ENCODE results near the gene KIAA1671. TPM values are rescaled to one million over a fixed set of nuclear protein-coding genes. Genes with fewer than 3 reads are reported as not detected.

KIAA1671 gene
- polyA plus RNA-seq, 1 of the 3 experiments (the other 2 are of a cell fraction): 7.4 TPM

- no peaks in the 10 kb centered on the region for H3F3A ChIP-seq (replicated peaks; ENCODE audit: insufficient read depth)
- peaks cover 22% of the 10 kb centered on the region for H4K20me1 ChIP-seq (ENCODE audit: insufficient read depth)
- H3K27ac ChIP-seq (ENCODE audit: low read depth in 2 of 2, low read length in 1 of 2): peak overlapping the region; percentile 30 to 74
- no peaks in the 10 kb centered on the region for H3K9me2 ChIP-seq
- H3K36me3 ChIP-seq (replicated peaks in 1 of 2; ENCODE audit: control insufficient read depth in 1 of 2, insufficient read depth in 2 of 2, low read length in 1 of 2): no peaks in the 10 kb centered on the region
- H3K79me2 ChIP-seq (ENCODE audit: insufficient read depth): no peaks in the 10 kb centered on the region
- H3K9ac ChIP-seq: peak overlapping the region; percentile 49; the same call in 1 of the 2 replicates
- H3K4me3 ChIP-seq (ENCODE audit: low read depth in 2 of 2, low read length in 1 of 2): peak overlapping the region; percentile 52 to 65
- ChIA-PET CTCF (interaction anchor here (0.7 to 3.4 kb wide), 35 partner anchors 10 to 662 kb away, joined by 3 to 26 read pairs (median 4); no protein-coding TSS in a partner anchor), POLR2A (interaction anchor here (0.6 kb wide), 1 partner anchor 53 kb away, joined by 3 read pairs; no protein-coding TSS in a partner anchor)
- WGBS (ENCODE audit: low lambda C conversion rate): 1% methylated on average over 25 of the region's 36 CpGs
- peak overlapping the region; percentile 16; the same call in 1 of the 2 replicates for H2AFZ ChIP-seq (ENCODE audit: low read depth)
- peak; percentile 86 for DNase-seq
- H3K9me3 ChIP-seq: no peaks in the 10 kb centered on the region
- peak overlapping the region; percentile 94 for H3K4me2 ChIP-seq
- H3K27me3 ChIP-seq (ENCODE audit: insufficient read depth): no peaks in the 10 kb centered on the region
- H3K4me1 ChIP-seq (ENCODE audit: control insufficient read depth in 1 of 2, insufficient read depth in 2 of 2, low read depth in 1 of 2, low read length in 1 of 2): peaks cover 0 to 14% of the 10 kb centered on the region in 2 experiments; a peak in 1 of 4 replicates
- TF ChIP-seq MXI1 (IDR thresholded peaks at IDR 0.05; ENCODE audit: low read depth, low read length) (peak; percentile 84), EP300 (IDR thresholded peaks at IDR 0.05; ENCODE audit: borderline replicate concordance in 1 of 2, low read depth in 1 of 2, low read length in 1 of 2) (no peak), RXRA (IDR thresholded peaks at IDR 0.05; ENCODE audit: borderline replicate concordance, low read depth) (no peak), TCF12 (IDR thresholded peaks at IDR 0.05) (no peak), RFX5 (IDR thresholded peaks at IDR 0.05; ENCODE audit: low read length) (0 out of 2 replicates have a peak, but pooled peaks have one; percentile 36), FOXM1 (IDR thresholded peaks at IDR 0.05; ENCODE audit: low read depth) (no peak), ELF1 (IDR thresholded peaks at IDR 0.05) (no peak), NRF1 (IDR thresholded peaks at IDR 0.05; ENCODE audit: low read depth, low read length) (no peak), SIN3A (IDR thresholded peaks at IDR 0.05; ENCODE audit: borderline replicate concordance, low read depth, low read length) (peak; percentile 50; the same call in 1 of the 2 replicates), GATA2 (CRISPR knock-in tag; IDR thresholded peaks at IDR 0.05) (no peak), RAD21 (IDR thresholded peaks at IDR 0.05; ENCODE audit: low read length) (peak; percentile 66), RCOR1 (IDR thresholded peaks at IDR 0.05; ENCODE audit: low read length) (no peak; the same call in 1 of the 2 replicates), GABPA (IDR thresholded peaks at IDR 0.05; ENCODE audit: low read depth) (no peak), FOXJ3 (CRISPR knock-in tag; IDR thresholded peaks at IDR 0.05) (no peak), JUND (IDR thresholded peaks at IDR 0.05) (no peak), MEF2A (IDR thresholded peaks at IDR 0.05; ENCODE audit: borderline replicate concordance, low read depth) (no peak), EZH2phosphoT487 (IDR thresholded peaks at IDR 0.05; ENCODE audit: borderline replicate concordance, low read depth) (no peak), NFIC (IDR thresholded peaks at IDR 0.05; ENCODE audit: borderline replicate concordance) (no peak), SMC3 (IDR thresholded peaks at IDR 0.05; ENCODE audit: low read depth, low read length) (peak; percentile 66), USF1 (IDR thresholded peaks at IDR 0.05; ENCODE audit: borderline replicate concordance, low read depth) (no peak; the same call in 1 of the 2 replicates), YY1 (IDR thresholded peaks at IDR 0.05; ENCODE audit: low read depth) (no peak), FOSL2 (IDR thresholded peaks at IDR 0.05; ENCODE audit: borderline replicate concordance, low read depth) (no peak), TAF1 (IDR thresholded peaks at IDR 0.05; ENCODE audit: borderline replicate concordance, low read depth, low read length) (no peak)
- TF ChIP-seq, protein P1, sequence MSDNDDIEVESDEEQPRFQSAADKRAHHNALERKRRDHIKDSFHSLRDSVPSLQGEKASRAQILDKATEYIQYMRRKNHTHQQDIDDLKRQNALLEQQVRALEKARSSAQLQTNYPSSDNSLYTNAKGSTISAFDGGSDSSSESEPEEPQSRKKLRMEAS (IDR thresholded peaks at IDR 0.05; ENCODE audit: low read depth): peak; percentile 67
- TF ChIP-seq, protein P2, sequence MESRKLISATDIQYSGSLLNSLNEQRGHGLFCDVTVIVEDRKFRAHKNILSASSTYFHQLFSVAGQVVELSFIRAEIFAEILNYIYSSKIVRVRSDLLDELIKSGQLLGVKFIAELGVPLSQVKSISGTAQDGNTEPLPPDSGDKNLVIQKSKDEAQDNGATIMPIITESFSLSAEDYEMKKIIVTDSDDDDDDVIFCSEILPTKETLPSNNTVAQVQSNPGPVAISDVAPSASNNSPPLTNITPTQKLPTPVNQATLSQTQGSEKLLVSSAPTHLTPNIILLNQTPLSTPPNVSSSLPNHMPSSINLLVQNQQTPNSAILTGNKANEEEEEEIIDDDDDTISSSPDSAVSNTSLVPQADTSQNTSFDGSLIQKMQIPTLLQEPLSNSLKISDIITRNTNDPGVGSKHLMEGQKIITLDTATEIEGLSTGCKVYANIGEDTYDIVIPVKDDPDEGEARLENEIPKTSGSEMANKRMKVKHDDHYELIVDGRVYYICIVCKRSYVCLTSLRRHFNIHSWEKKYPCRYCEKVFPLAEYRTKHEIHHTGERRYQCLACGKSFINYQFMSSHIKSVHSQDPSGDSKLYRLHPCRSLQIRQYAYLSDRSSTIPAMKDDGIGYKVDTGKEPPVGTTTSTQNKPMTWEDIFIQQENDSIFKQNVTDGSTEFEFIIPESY (IDR thresholded peaks at IDR 0.05; ENCODE audit: borderline replicate concordance, low read depth): no peak
- TF ChIP-seq, protein P3, sequence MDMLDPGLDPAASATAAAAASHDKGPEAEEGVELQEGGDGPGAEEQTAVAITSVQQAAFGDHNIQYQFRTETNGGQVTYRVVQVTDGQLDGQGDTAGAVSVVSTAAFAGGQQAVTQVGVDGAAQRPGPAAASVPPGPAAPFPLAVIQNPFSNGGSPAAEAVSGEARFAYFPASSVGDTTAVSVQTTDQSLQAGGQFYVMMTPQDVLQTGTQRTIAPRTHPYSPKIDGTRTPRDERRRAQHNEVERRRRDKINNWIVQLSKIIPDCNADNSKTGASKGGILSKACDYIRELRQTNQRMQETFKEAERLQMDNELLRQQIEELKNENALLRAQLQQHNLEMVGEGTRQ (IDR thresholded peaks at IDR 0.05; ENCODE audit: borderline replicate concordance, low read depth, low read length): no peak
- TF ChIP-seq, protein P4, sequence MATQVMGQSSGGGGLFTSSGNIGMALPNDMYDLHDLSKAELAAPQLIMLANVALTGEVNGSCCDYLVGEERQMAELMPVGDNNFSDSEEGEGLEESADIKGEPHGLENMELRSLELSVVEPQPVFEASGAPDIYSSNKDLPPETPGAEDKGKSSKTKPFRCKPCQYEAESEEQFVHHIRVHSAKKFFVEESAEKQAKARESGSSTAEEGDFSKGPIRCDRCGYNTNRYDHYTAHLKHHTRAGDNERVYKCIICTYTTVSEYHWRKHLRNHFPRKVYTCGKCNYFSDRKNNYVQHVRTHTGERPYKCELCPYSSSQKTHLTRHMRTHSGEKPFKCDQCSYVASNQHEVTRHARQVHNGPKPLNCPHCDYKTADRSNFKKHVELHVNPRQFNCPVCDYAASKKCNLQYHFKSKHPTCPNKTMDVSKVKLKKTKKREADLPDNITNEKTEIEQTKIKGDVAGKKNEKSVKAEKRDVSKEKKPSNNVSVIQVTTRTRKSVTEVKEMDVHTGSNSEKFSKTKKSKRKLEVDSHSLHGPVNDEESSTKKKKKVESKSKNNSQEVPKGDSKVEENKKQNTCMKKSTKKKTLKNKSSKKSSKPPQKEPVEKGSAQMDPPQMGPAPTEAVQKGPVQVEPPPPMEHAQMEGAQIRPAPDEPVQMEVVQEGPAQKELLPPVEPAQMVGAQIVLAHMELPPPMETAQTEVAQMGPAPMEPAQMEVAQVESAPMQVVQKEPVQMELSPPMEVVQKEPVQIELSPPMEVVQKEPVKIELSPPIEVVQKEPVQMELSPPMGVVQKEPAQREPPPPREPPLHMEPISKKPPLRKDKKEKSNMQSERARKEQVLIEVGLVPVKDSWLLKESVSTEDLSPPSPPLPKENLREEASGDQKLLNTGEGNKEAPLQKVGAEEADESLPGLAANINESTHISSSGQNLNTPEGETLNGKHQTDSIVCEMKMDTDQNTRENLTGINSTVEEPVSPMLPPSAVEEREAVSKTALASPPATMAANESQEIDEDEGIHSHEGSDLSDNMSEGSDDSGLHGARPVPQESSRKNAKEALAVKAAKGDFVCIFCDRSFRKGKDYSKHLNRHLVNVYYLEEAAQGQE (IDR thresholded peaks at IDR 0.05; ENCODE audit: low read depth, low read length): no peak
Measured at GRCh38 chr22:25110846-25111578, 158.5 kb downstream of the KIAA1671 start.
